ENCODE measurements around the gene ANO1.
"Not testable (repeated sequence)": the region's sequence is repeated elsewhere in the genome, so short reads cannot be mapped to it uniquely, and the experiment has no call there.

Gene ANO1

GRCh38 chr11:70217388-70217787, 139.3 kb downstream of the ANO1 start:
- not testable (repeated sequence) for H3K9me3 ChIP-seq (ENCODE audit: low read length); H3K27me3 ChIP-seq (ENCODE audit: insufficient read depth, low read length); H3K36me3 ChIP-seq (ENCODE audit: insufficient read depth, low read length); H2AFZ ChIP-seq (ENCODE audit: low read depth, low read length); H3K4me3 ChIP-seq (ENCODE audit: low read length); H3K4me1 ChIP-seq (ENCODE audit: insufficient read depth, low read length)

GRCh38 chr11:70218076-70218475, 140.0 kb downstream of the ANO1 start:
- not testable (repeated sequence) for H3K27me3 ChIP-seq (ENCODE audit: insufficient read depth, low read length); H3K4me1 ChIP-seq (ENCODE audit: insufficient read depth, low read length); H3K36me3 ChIP-seq (ENCODE audit: insufficient read depth, low read length); H2AFZ ChIP-seq (ENCODE audit: low read depth, low read length); H3K9me3 ChIP-seq (ENCODE audit: low read length); H3K4me3 ChIP-seq (ENCODE audit: low read length)

- H3K27me3 ChIP-seq (ENCODE audit: insufficient read depth, low read length): no peaks in the 10 kb centered on the region
- no peaks in the 10 kb centered on the region for H3K4me1 ChIP-seq (ENCODE audit: insufficient read depth, low read length)
- no peaks in the 10 kb centered on the region for H3K36me3 ChIP-seq (ENCODE audit: insufficient read depth, low read length)
- H3K9me3 ChIP-seq (ENCODE audit: low read length): no peaks in the 10 kb centered on the region
- H3K4me3 ChIP-seq (ENCODE audit: low read length): no peak overlapping the region
- H2AFZ ChIP-seq (ENCODE audit: low read depth, low read length): no peak overlapping the region
Measured at GRCh38 chr11:70220136-70220535, 142.0 kb downstream of the ANO1 start.

GRCh38 chr11:70220920-70221319, 142.8 kb downstream of the ANO1 start:
- H3K4me3 ChIP-seq (ENCODE audit: low read length): no peak overlapping the region
- H2AFZ ChIP-seq (ENCODE audit: low read depth, low read length): no peak overlapping the region
- no peaks in the 10 kb centered on the region for H3K27me3 ChIP-seq (ENCODE audit: insufficient read depth, low read length)
- H3K9me3 ChIP-seq (ENCODE audit: low read length): no peaks in the 10 kb centered on the region
- no peaks in the 10 kb centered on the region for H3K4me1 ChIP-seq (ENCODE audit: insufficient read depth, low read length)
- no peaks in the 10 kb centered on the region for H3K36me3 ChIP-seq (ENCODE audit: insufficient read depth, low read length)

GRCh38 chr11:70225681-70226177, 147.6 kb downstream of the ANO1 start:
- Histone ChIP-seq H3K4me1 (ENCODE audit: insufficient read depth, low read length) (no peaks in the 10 kb centered on the region), H3K36me3 (ENCODE audit: insufficient read depth, low read length) (no peaks in the 10 kb centered on the region), H2AFZ (ENCODE audit: low read depth, low read length) (no peak overlapping the region), H3K9me3 (ENCODE audit: low read length) (no peaks in the 10 kb centered on the region), H3K4me3 (ENCODE audit: low read length) (no peak overlapping the region), H3K27me3 (ENCODE audit: insufficient read depth, low read length) (peaks cover 1% of the 10 kb centered on the region)

GRCh38 chr11:70226183-70226582, 148.1 kb downstream of the ANO1 start:
- no peaks in the 10 kb centered on the region for H3K9me3 ChIP-seq (ENCODE audit: low read length)
- no peak overlapping the region for H2AFZ ChIP-seq (ENCODE audit: low read depth, low read length)
- peaks cover 5% of the 10 kb centered on the region for H3K27me3 ChIP-seq (ENCODE audit: insufficient read depth, low read length)
- no peak overlapping the region for H3K4me3 ChIP-seq (ENCODE audit: low read length)
- no peaks in the 10 kb centered on the region for H3K36me3 ChIP-seq (ENCODE audit: insufficient read depth, low read length)
- H3K4me1 ChIP-seq (ENCODE audit: insufficient read depth, low read length): no peaks in the 10 kb centered on the region

- Histone ChIP-seq H2AFZ (ENCODE audit: low read depth, low read length) (no peak overlapping the region), H3K4me3 (ENCODE audit: low read length) (no peak overlapping the region), H3K27me3 (ENCODE audit: insufficient read depth, low read length) (peaks cover 7% of the 10 kb centered on the region), H3K36me3 (ENCODE audit: insufficient read depth, low read length) (no peaks in the 10 kb centered on the region), H3K9me3 (ENCODE audit: low read length) (no peaks in the 10 kb centered on the region), H3K4me1 (ENCODE audit: insufficient read depth, low read length) (no peaks in the 10 kb centered on the region)
Measured at GRCh38 chr11:70226967-70227366, 148.8 kb downstream of the ANO1 start.

GRCh38 chr11:70229737-70230136, 151.6 kb downstream of the ANO1 start:
- H3K9me3 ChIP-seq (ENCODE audit: low read length): no peaks in the 10 kb centered on the region
- H3K27me3 ChIP-seq (ENCODE audit: insufficient read depth, low read length): peaks cover 7% of the 10 kb centered on the region
- no peak overlapping the region for H2AFZ ChIP-seq (ENCODE audit: low read depth, low read length)
- no peaks in the 10 kb centered on the region for H3K4me1 ChIP-seq (ENCODE audit: insufficient read depth, low read length)
- no peaks in the 10 kb centered on the region for H3K36me3 ChIP-seq (ENCODE audit: insufficient read depth, low read length)
- H3K4me3 ChIP-seq (ENCODE audit: low read length): no peak overlapping the region

GRCh38 chr11:70230151-70230839, 152.2 kb downstream of the ANO1 start:
- Histone ChIP-seq H3K9me3 (ENCODE audit: low read length) (no peaks in the 10 kb centered on the region), H3K36me3 (ENCODE audit: insufficient read depth, low read length) (no peaks in the 10 kb centered on the region), H2AFZ (ENCODE audit: low read depth, low read length) (no peak overlapping the region), H3K27me3 (ENCODE audit: insufficient read depth, low read length) (peaks cover 7% of the 10 kb centered on the region), H3K4me3 (ENCODE audit: low read length) (no peak overlapping the region), H3K4me1 (ENCODE audit: insufficient read depth, low read length) (no peaks in the 10 kb centered on the region)

- Histone ChIP-seq H3K27me3 (ENCODE audit: insufficient read depth, low read length) (peaks cover 7% of the 10 kb centered on the region), H3K9me3 (ENCODE audit: low read length) (no peaks in the 10 kb centered on the region), H3K36me3 (ENCODE audit: insufficient read depth, low read length) (no peaks in the 10 kb centered on the region)
Measured at GRCh38 chr11:70230840-70231710, 153.0 kb downstream of the ANO1 start.

GRCh38 chr11:70233034-70233433, 154.9 kb downstream of the ANO1 start:
- Histone ChIP-seq H3K36me3 (ENCODE audit: insufficient read depth, low read length) (no peaks in the 10 kb centered on the region), H3K4me1 (ENCODE audit: insufficient read depth, low read length) (no peaks in the 10 kb centered on the region), H3K27me3 (ENCODE audit: insufficient read depth, low read length) (peaks cover 7% of the 10 kb centered on the region), H3K4me3 (ENCODE audit: low read length) (no peak overlapping the region), H3K9me3 (ENCODE audit: low read length) (no peaks in the 10 kb centered on the region), H2AFZ (ENCODE audit: low read depth, low read length) (no peak overlapping the region)

More at GRCh38 chr11:70230840-70231710, 153.0 kb downstream of the ANO1 start:
- Histone ChIP-seq H3K4me3 (ENCODE audit: low read length) (no peak overlapping the region), H3K4me1 (ENCODE audit: insufficient read depth, low read length) (no peaks in the 10 kb centered on the region), H2AFZ (ENCODE audit: low read depth, low read length) (no peak overlapping the region)

GRCh38 chr11:70233511-70233934, 155.4 kb downstream of the ANO1 start:
- no peak overlapping the region for H3K4me3 ChIP-seq (ENCODE audit: low read length)
- peaks cover 7% of the 10 kb centered on the region for H3K27me3 ChIP-seq (ENCODE audit: insufficient read depth, low read length)
- no peaks in the 10 kb centered on the region for H3K4me1 ChIP-seq (ENCODE audit: insufficient read depth, low read length)
- H2AFZ ChIP-seq (ENCODE audit: low read depth, low read length): no peak overlapping the region
- H3K36me3 ChIP-seq (ENCODE audit: insufficient read depth, low read length): no peaks in the 10 kb centered on the region
- no peaks in the 10 kb centered on the region for H3K9me3 ChIP-seq (ENCODE audit: low read length)

- Histone ChIP-seq H3K36me3 (ENCODE audit: insufficient read depth, low read length) (no peaks in the 10 kb centered on the region), H2AFZ (ENCODE audit: low read depth, low read length) (no peak overlapping the region), H3K27me3 (ENCODE audit: insufficient read depth, low read length) (peaks cover 7% of the 10 kb centered on the region), H3K9me3 (ENCODE audit: low read length) (no peaks in the 10 kb centered on the region), H3K4me1 (ENCODE audit: insufficient read depth, low read length) (no peaks in the 10 kb centered on the region), H3K4me3 (ENCODE audit: low read length) (no peak overlapping the region)
Measured at GRCh38 chr11:70233962-70234361, 155.8 kb downstream of the ANO1 start.
